Astrocyte of the cerebellum (primary cell): Measurements from ENCODE around the gene SPNS2.

Experiments used
- DNase-seq: peaks from one replicate; pipeline ENCODE4 v3.0.0-alpha.2; 2011; ENCODE audit warnings: low read depth
- H3K4me3 ChIP-seq: 2 replicates; pipeline ENCODE4 v1.5.1; 2011; ENCODE audit warnings: mild to moderate bottlenecking, low read depth, low read length, moderate library complexity
- CTCF ChIP-seq: IDR thresholded peaks from 2 replicates; pipeline ENCODE4 v1.5.1; 2012; ENCODE audit warnings: low read length, low read depth, moderate library complexity, mild to moderate bottlenecking; ENCODE audit errors: missing control alignments
- in situ Hi-C: cut with HindIII; loops from 2 replicates; pipeline ENCODE4 v1.10.0; 2017; ENCODE audit warnings: low sequenced_read_pairs

SPNS2 gene

GRCh38 chr17:4475001-4475400, 23.7 kb upstream of the SPNS2 start:
- in situ Hi-C loops, result no loop called here
- no peak for TF ChIP-seq CTCF
- DNase-seq, result no peak
- no peak overlapping the region for H3K4me3 ChIP-seq

DNA sequence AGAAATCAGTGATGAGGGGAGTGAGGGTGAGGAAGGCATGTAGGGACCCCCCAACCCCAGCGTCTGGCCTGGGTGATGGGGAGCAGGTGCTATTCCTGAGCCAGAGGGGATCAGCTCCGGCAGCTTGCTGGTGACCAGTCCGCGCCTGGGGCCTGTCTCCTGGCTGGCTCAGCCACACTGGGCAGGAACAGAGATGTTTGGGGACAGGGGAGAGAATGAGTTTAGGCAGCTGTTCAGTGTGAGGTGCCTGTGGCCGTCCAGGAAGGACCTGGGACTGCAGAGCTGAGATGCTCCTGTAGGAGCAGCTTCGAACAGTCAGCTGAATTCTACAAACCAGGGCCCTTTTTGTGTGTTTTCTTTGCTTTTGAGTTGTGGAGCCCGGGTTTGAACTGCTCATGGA, 23.2 kb upstream of the SPNS2 start:
- TF ChIP-seq CTCF, result no peak
- in situ Hi-C loops, result no loop called here
- H3K4me3 ChIP-seq, result no peak overlapping the region
- no peak for DNase-seq

DNA sequence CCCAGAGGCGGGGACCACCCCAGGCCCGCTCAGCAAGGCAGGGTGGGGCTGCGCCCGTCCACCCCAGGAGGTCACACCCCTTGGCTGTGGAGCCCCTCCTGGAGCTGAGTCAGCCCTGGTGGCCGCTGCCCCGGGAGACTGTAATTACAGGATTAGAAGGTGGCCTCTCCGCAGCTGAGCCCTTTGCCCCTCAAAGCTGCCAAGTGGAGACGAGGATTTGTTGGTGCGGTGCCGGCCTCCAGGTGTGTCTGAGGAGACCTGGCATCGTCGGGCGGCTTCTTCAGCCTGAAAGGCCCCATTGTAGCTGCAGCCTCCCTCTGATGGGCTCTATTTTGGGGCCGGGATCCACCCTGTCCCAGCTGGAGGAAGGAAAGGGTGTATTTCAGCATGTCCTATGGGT, 22.7 kb upstream of the SPNS2 start:
- in situ Hi-C loops, result no loop called here
- DNase-seq, result no peak
- H3K4me3 ChIP-seq, result no peak overlapping the region
- TF ChIP-seq CTCF, result no peak

DNA sequence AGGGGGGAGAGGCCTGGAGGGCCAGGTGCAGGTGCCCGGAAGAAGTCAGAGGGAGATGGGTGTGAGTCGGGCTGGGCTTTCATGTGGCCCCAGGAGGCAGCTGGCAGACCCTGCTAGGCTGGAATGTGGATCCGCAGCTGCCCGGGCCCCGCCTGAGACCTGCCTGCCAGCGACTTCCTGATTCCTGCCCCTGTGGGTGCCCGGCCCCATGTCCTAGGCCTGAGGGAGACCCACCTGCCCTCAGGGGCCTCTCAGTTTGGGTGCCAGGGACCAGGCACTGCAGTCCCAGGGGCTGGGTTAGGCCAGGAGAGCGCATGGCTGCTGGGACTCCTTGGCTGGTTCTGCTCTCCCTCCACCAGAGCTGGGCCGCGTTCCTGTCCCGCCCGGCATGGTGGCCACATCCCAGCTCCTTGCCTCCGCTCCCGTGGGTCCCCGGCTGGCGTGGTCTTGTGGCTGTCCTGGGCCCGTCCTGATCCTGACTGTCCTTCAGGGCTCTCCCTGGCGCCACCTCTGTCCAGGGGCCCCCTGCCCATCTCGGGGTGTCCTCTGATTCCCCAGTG, 22.1 kb upstream of the SPNS2 start:
- no peak for TF ChIP-seq CTCF
- no peak for DNase-seq

GRCh38 chr17:4477255-4477791, 21.4 kb upstream of the SPNS2 start:
- no peak for DNase-seq
- no peak overlapping the region for H3K4me3 ChIP-seq
- TF ChIP-seq CTCF, result no peak
- in situ Hi-C loops, result no loop called here

More for the DNA sequence above, 22.1 kb upstream of the SPNS2 start:
- in situ Hi-C loops, result no loop called here
- H3K4me3 ChIP-seq, result no peak overlapping the region

GRCh38 chr17:4478318-4478830, 20.3 kb upstream of the SPNS2 start:
- in situ Hi-C loops, result no loop called here
- no peak for DNase-seq
- no peak overlapping the region for H3K4me3 ChIP-seq
- no peak for TF ChIP-seq CTCF
